Activated CD4-positive, alpha-beta T cell treated with anti-CD3 and anti-CD28 coated beads for 36 hours (primary cell): ENCODE results near the gene CCDC142. TPM values are rescaled to one million over a fixed set of nuclear protein-coding genes. Genes with fewer than 3 reads are reported as not detected.

Source experiments
- ATAC-seq: fragments of 200-7000 bp; cut with Tn5 transposase; one replicate; pipeline ENCODE4 v1.10.0; 2021; ENCODE audit warnings: mild to moderate bottlenecking, moderate library complexity
- CTCF ChIA-PET: fragments of 350-600 bp; sonication (Branson Sonifier 250); formaldehyde crosslinking; loops from one replicate; lab custom pipeline; 2021; ENCODE audit warnings: antibody characterized with exemption; lab: Charles Lee
- POLR2A ChIA-PET: fragments of 350-600 bp; sonication (Branson Sonifier 250); formaldehyde crosslinking; loops from one replicate; lab custom pipeline; 2021; ENCODE audit warnings: antibody characterized with exemption, inconsistent platforms; lab: Charles Lee
- DNase-seq: peaks from one replicate; pipeline ENCODE4 v3.0.0-alpha.2; 2020
- H3K27ac Mint-ChIP-seq: one replicate; pipeline ENCODE4 v1.8.0; 2021; ENCODE audit warnings: mixed read lengths
- H3K27me3 Mint-ChIP-seq: one replicate; pipeline ENCODE4 v1.8.0; 2021; ENCODE audit warnings: mixed read lengths
- H3K36me3 Mint-ChIP-seq: one replicate; pipeline ENCODE4 v1.8.0; 2021; ENCODE audit warnings: low read depth, mixed read lengths
- H3K4me1 Mint-ChIP-seq: one replicate; pipeline ENCODE4 v1.8.0; 2021; ENCODE audit warnings: mixed read lengths
- H3K4me3 Mint-ChIP-seq: one replicate; pipeline ENCODE4 v1.8.0; 2021; ENCODE audit warnings: mild to moderate bottlenecking, moderate library complexity, mixed read lengths
- H3K9me3 Mint-ChIP-seq: one replicate; pipeline ENCODE4 v1.8.0; 2021; ENCODE audit warnings: low read depth, mixed read lengths
- intact Hi-C, 2 experiments: fragments of 100-400 bp; cut with DNase I in 1 of 2; cut with micrococcal nuclease in 1 of 2; formaldehyde crosslinking; loops; one replicate each; pipeline versions ENCODE4 v1.14.2 to v1.15.1; 2022 to 2024; cut with DNase I, micrococcal nuclease
- total RNA-seq, 2 experiments: library from RNA; stranded (reverse); gene quantifications; one replicate each; pipeline ENCODE4 v1.2.3, GENCODE V29; 2021

CCDC142 gene
- total RNA-seq, 2 experiments from 2014 or later = 9.7 to 13.2 TPM

DNA sequence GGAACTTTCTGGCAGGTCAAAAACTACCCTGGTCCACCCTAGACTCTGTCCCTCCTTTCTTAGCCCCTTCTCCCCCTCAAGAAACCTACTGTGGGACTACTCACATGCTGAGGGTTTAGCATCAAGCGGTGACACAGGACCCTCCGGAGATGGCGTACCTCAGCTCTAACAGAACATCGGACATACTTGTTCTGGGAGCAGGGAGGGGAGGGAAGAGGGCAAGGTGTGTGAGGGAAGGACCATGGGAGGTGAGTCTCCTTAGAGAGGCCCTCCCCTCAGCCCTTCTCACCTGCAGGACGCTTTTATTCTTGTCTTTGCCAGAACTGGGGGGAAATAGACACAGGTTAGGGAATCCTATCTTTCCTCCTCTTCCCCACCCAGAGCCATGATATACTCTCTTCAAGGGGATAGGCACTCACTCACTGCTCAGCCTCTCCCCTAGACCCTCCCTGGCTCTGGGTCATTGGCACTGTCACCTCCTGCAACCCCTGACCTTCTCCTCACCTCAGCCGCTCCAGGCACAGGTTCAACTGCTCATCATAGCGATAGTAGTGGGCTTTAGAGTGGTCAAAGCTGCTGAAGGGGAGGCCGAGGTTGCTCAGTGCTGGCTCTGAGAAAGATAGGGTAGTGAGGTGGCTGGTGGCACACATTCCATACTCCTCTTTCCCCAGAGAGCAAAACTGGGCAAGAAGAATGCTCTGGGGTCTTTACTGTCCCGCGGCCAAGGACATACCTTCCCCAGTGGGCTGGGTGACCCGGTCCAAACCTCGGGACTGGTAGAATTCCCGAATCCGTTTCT, 22.8 kb upstream of the CCDC142 start:
- peaks cover 34% of the 10 kb centered on the region for H3K36me3 Mint-ChIP-seq
- DNase-seq (no peak), ATAC-seq (no peak)
- intact Hi-C loops = loop anchor here (2.0 to 5.0 kb wide), 2 partner anchors 51 to 82 kb away; partner anchors contain the start of gene INO80B (in 1 of the 2)
- no peak overlapping the region for H3K27ac Mint-ChIP-seq
- peak overlapping the region; percentile 13 for H3K4me3 Mint-ChIP-seq
- ChIA-PET POLR2A (interaction anchor here (1.0 kb wide), 1 partner anchor 25 kb away, joined by 5 read pairs; no protein-coding TSS in a partner anchor), CTCF (interaction anchor here (2.0 kb wide), 1 partner anchor 25 kb away, joined by 4 read pairs; no protein-coding TSS in a partner anchor)
- peaks cover 39% of the 10 kb centered on the region for H3K27me3 Mint-ChIP-seq
- no peaks in the 10 kb centered on the region for H3K9me3 Mint-ChIP-seq
- peaks cover 43% of the 10 kb centered on the region for H3K4me1 Mint-ChIP-seq

- H3K4me3 Mint-ChIP-seq = no peak overlapping the region
- H3K9me3 Mint-ChIP-seq = no peaks in the 10 kb centered on the region
- intact Hi-C loops = no loop called here
- H3K27me3 Mint-ChIP-seq = peaks cover 44% of the 10 kb centered on the region
- H3K4me1 Mint-ChIP-seq = peaks cover 41% of the 10 kb centered on the region
- H3K36me3 Mint-ChIP-seq = peaks cover 34% of the 10 kb centered on the region
- DNase-seq (no peak), ATAC-seq (no peak)
- ChIA-PET POLR2A (interaction anchor here (1.0 to 1.2 kb wide), 2 partner anchors 21 to 26 kb away, joined by 4 to 5 read pairs; partner anchors contain the start of gene DQX1), CTCF (interaction anchor here (0.7 to 1.8 kb wide), 6 partner anchors 13 to 113 kb away, joined by 3 to 5 read pairs (median 4); no protein-coding TSS in a partner anchor)
- no peak overlapping the region for H3K27ac Mint-ChIP-seq
Measured at GRCh38 chr2:74504591-74504990, 21.8 kb upstream of the CCDC142 start.

DNA sequence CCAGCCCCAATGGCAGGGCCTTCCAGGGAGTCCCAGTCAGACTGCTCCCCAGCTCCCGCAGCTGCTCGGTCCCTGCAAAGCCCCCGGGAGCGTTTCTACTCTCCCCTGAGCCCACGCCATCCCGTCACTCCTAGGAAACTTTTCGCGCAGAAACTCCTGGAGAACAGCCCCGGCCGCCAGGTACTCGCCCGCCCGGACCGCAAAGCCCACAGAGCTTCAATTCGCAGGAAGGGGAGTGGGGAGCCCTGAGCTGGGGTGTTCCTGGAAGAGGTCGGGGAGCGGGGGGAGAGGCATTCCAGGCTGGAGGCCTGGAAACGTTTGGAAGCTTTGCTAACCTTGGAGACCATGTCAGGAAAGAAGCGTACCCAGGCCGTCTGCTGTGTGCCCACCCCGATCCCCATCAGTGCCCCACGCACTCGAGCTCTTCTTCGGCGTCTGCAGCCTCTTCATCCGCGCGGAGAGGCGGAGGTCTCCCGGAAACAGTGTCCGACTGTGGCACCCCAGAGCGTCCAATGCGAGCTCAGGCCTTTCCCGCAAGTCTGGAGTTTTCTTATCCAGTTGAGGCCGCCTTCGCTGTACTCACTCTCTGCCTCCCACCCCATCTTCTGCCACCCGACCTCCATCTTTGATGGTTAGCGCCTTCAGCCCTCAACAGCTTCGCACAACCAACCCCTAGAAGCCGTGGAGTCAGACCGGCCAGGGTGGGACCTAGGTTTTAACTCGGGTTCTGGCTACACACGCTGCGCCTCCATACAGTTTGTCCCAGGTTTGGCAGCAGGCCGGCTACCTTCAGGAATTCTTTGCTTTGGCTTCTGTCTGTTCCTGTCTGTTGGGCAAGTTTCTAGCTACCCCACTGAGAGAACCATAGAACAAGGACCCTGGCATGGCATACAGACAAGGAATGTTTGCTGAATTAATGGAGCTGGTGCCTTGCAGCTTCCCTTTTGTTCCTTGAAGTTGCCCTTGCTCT, 21.0 kb upstream of the CCDC142 start:
- intact Hi-C loops = loop anchor here in 1 of 2 experiments (1.0 kb wide), 1 partner anchor 20 kb away; the partner anchor contains the start of gene TTC31
- ATAC-seq (no peak), DNase-seq (no peak)
- ChIA-PET CTCF (interaction anchor here (0.6 to 1.8 kb wide), 13 partner anchors 11 to 112 kb away, joined by 3 to 8 read pairs (median 3); partner anchors contain the start of genes CCDC142, TTC31 and WBP1), POLR2A (interaction anchor here (1.2 kb wide), 1 partner anchor 22 kb away, joined by 4 read pairs; the partner anchor contains the start of gene DQX1)
- no peaks in the 10 kb centered on the region for H3K9me3 Mint-ChIP-seq
- no peak overlapping the region for H3K27ac Mint-ChIP-seq
- peaks cover 46% of the 10 kb centered on the region for H3K4me1 Mint-ChIP-seq
- peak overlapping the region; percentile 63 for H3K4me3 Mint-ChIP-seq
- peaks cover 34% of the 10 kb centered on the region for H3K36me3 Mint-ChIP-seq
- H3K27me3 Mint-ChIP-seq = peaks cover 49% of the 10 kb centered on the region

- Mint-ChIP-seq H3K27ac (no peak overlapping the region), H3K36me3 (peaks cover 34% of the 10 kb centered on the region), H3K4me1 (peaks cover 45% of the 10 kb centered on the region), H3K27me3 (peaks cover 55% of the 10 kb centered on the region), H3K4me3 (peak overlapping the region; percentile 63), H3K9me3 (no peaks in the 10 kb centered on the region)
- ChIA-PET CTCF (interaction anchor here (0.6 to 1.8 kb wide), 8 partner anchors 12 to 97 kb away, joined by 3 to 8 read pairs (median 3); partner anchors contain the start of genes CCDC142, TTC31 and WBP1), POLR2A (no interaction called here)
- intact Hi-C loops = loop anchor here in 1 of 2 experiments (1.0 kb wide), 1 partner anchor 20 kb away; the partner anchor contains the start of gene TTC31
- ATAC-seq (no peak), DNase-seq (peak; percentile 71)
Measured at GRCh38 chr2:74502720-74503505, 20.1 kb upstream of the CCDC142 start.

DNA sequence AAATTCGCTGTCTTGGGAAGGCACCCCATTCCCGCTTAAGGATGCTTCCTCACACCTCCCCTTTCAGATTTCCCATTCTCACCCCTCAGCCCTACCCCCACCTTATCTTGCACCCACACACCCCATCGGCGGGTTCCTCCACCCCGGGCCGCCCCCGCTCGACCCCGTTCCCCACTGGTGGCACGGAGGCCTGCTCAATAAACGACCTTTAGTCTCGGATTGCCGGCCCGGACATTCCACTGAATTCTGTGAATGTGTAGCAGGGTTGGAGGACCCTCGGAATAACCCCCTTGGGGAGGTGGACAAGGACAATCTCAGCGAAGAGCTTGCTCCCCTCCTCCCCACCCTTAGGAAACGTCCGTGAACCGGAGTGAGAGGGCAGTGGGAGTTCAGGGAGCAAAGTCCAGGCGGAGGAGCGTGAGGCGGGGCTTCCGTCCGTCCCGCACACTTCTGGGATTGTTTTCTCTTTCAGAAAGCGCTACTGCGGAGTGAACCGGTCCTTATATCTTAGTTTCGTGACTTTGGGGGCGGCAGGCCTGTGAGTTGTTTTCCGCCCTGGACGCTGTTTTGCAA, 19.4 kb upstream of the CCDC142 start:
- no peaks in the 10 kb centered on the region for H3K9me3 Mint-ChIP-seq
- peaks cover 50% of the 10 kb centered on the region for H3K4me1 Mint-ChIP-seq
- DNase-seq (no peak), ATAC-seq (no peak)
- CTCF ChIA-PET = interaction anchor here (1.0 to 3.6 kb wide), 2 partner anchors 8 to 20 kb away, joined by 3 to 17 read pairs; partner anchors contain the start of genes CCDC142 and TTC31
- POLR2A ChIA-PET = no interaction called here
- intact Hi-C loops = no loop called here
- peaks cover 60% of the 10 kb centered on the region for H3K27me3 Mint-ChIP-seq
- peaks cover 34% of the 10 kb centered on the region for H3K36me3 Mint-ChIP-seq
- H3K27ac Mint-ChIP-seq = no peak overlapping the region
- peak overlapping the region; percentile 63 for H3K4me3 Mint-ChIP-seq

DNA sequence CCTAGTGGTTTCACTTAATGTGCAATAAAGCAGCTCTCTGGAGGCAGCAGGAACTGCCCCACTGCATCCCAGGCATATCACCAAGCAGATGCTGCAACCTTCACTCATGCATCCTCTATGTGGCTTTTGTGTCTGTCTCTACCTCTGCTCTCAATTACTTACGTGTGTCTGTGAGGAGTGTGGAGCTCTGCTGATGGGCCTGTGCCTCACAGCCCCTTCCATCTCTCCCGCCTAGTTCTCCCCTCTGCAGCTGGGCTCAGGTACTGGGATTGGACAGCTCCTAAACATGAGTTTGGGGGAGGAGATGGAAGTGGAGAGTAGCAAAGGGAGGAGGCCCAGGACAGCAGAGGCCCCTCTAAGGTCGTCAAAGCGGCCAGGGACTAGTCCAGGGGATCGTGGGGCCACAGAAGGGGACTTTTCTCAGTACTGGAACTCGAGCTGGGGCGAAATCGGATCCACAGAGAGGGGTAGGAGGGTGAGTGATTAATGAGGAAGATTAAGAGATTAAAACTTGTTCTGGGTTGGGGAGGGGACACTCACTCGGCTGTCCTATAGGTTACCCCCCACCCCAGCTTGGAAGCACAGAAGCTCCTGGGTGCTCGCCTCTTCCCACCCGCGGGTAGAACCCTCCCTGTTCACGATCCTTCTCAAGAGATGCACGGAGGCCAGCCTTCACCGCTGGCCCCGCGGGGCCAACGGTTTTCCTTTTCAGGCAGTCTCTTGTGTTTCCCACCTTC, 18.7 kb upstream of the CCDC142 start:
- peaks cover 45% of the 10 kb centered on the region for H3K4me1 Mint-ChIP-seq
- DNase-seq (no peak), ATAC-seq (no peak)
- H3K27me3 Mint-ChIP-seq = peaks cover 60% of the 10 kb centered on the region
- ChIA-PET POLR2A (interaction anchor here (1.3 kb wide), 1 partner anchor 28 kb away, joined by 4 read pairs; the partner anchor contains the start of gene HTRA2), CTCF (interaction anchor here (1.0 to 3.6 kb wide), 3 partner anchors 9 to 19 kb away, joined by 3 to 17 read pairs (median 5); partner anchors contain the start of genes CCDC142 and TTC31)
- H3K4me3 Mint-ChIP-seq = peak overlapping the region; percentile 63
- H3K9me3 Mint-ChIP-seq = no peaks in the 10 kb centered on the region
- no peak overlapping the region for H3K27ac Mint-ChIP-seq
- intact Hi-C loops = no loop called here
- peaks cover 28% of the 10 kb centered on the region for H3K36me3 Mint-ChIP-seq

DNA sequence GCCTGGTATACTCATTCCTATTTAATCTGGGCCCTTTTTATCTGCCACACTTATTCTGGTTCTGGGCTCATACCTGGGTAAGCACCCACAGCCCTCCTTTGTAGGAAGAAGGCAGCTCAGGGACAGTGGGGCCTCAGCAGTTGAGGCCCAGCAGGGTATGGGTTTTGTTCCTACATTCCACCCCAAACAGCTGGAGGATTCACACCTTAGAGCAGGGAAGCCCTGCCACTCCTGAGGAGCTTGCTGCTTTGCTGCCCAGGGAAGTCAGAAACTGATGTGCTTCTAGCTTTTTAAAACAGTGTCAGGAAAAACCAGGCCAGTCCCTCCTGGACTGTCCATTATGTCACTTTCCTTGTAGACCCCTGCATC, 17.8 kb upstream of the CCDC142 start:
- DNase-seq (no peak), ATAC-seq (no peak)
- ChIA-PET POLR2A (interaction anchor here (1.3 kb wide), 1 partner anchor 29 kb away, joined by 4 read pairs; the partner anchor contains the start of gene HTRA2), CTCF (interaction anchor here (0.5 to 3.6 kb wide), 6 partner anchors 10 to 236 kb away, joined by 3 to 17 read pairs (median 4); partner anchors contain the start of genes CCDC142 and TTC31)
- Mint-ChIP-seq H3K27ac (no peak overlapping the region), H3K4me1 (peaks cover 40% of the 10 kb centered on the region), H3K4me3 (no peak overlapping the region), H3K27me3 (peaks cover 60% of the 10 kb centered on the region), H3K36me3 (peaks cover 22% of the 10 kb centered on the region), H3K9me3 (no peaks in the 10 kb centered on the region)
- intact Hi-C loops = no loop called here

- H3K27ac Mint-ChIP-seq = no peak overlapping the region
- peaks cover 39% of the 10 kb centered on the region for H3K4me1 Mint-ChIP-seq
- ChIA-PET CTCF (interaction anchor here (0.6 to 3.6 kb wide), 5 partner anchors 10 to 24 kb away, joined by 3 to 17 read pairs (median 5); partner anchors contain the start of genes CCDC142 and TTC31), POLR2A (no interaction called here)
- DNase-seq (no peak), ATAC-seq (no peak)
- peaks cover 58% of the 10 kb centered on the region for H3K27me3 Mint-ChIP-seq
- H3K4me3 Mint-ChIP-seq = no peak overlapping the region
- intact Hi-C loops = loop anchor here (1.0 to 5.0 kb wide), 3 partner anchors 14 to 55 kb away; partner anchors contain the start of genes DOK1 (in 1 of the 2) and TLX2 (in 1 of the 2)
- H3K9me3 Mint-ChIP-seq = no peaks in the 10 kb centered on the region
- peaks cover 17% of the 10 kb centered on the region for H3K36me3 Mint-ChIP-seq
Measured at GRCh38 chr2:74499940-74500577, 17.3 kb upstream of the CCDC142 start.
